ENCODE measurements around the gene HOXB1.

The HOXB1 gene

DNA sequence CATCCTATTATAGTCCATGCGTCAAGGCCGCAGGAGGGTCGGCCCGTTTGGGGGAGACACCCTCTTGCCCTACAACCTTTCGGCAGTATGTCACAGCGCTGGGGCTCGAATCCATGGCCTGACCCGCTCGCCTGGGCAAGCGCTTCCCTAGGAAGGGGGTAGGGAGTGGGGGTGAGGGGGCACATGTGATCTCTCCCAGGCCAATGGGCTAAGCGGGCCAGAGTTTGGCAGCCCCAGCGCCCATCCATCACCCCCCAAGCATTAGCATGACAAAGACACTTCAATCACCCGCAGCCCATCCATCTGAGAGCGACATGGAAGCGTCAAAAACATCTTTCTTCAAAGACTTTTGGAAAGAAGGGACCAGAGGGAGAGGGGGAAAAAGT, at the start of gene HOXB1:
Gene HOXB1 (minus strand): TSS at position 125 of the 386 bp plus-strand sequence. CDS start 107 bp downstream, at position 18.
- no peak for DNase-seq

GRCh38 chr17:48579760-48580554, 49.1 kb upstream of the HOXB1 start:
- DNase-seq: no peak

DNA sequence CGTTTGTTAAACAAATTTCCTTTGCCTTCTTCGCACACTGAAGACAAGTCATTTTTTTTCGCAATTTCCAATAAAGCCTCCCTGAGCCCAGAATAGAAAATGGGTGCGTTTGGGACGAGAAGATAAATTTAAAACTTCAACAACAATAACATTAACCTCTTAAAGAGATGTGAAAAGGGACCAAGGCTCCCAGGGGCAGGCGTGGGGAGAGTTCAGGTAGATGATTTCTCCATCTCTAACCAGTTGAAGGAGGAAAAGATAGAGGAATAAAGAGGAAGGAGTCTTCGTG, 48.6 kb upstream of the HOXB1 start:
- DNase-seq: no peak

DNA sequence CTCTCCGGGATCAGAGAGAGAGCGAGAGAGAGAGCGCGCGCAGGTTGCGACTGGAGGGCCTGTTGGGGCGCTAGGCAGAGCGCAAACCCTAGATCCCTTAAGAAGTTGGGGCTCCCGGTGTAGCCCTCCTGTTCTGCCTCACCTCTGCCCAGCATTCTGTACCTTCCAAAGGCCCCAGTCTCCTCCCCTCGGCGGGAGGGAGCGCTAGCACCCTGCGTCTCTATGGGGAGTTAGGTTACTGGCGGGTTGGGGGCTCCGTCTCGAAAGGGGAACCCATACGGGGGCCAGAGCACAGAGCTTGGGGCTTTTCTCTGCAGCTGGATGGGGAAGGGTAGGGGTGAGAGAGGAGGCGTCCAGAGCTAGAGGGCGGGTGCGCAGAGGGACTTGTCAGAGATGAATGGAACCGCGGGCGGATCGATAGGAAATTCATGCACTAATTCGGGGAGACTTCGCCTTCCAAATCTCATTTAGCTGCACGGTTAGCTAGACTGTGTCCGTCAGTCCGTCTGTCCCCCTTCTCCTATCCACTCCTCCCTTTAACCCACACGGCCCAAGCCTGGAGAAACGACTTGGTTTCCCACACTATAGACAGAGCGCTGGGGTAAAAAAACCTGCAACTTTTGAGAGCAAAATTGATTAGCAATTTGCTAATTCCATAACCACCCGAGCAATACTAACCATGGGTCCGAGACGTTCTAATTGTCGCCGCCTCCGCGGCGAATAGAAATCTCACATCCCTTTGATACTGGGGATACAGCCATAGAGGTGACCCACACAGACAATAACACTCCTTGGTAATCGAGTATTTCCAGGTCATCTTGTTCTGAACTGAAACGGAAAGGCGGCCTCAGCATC, 48.0 kb upstream of the HOXB1 start:
- no peak for DNase-seq

DNA sequence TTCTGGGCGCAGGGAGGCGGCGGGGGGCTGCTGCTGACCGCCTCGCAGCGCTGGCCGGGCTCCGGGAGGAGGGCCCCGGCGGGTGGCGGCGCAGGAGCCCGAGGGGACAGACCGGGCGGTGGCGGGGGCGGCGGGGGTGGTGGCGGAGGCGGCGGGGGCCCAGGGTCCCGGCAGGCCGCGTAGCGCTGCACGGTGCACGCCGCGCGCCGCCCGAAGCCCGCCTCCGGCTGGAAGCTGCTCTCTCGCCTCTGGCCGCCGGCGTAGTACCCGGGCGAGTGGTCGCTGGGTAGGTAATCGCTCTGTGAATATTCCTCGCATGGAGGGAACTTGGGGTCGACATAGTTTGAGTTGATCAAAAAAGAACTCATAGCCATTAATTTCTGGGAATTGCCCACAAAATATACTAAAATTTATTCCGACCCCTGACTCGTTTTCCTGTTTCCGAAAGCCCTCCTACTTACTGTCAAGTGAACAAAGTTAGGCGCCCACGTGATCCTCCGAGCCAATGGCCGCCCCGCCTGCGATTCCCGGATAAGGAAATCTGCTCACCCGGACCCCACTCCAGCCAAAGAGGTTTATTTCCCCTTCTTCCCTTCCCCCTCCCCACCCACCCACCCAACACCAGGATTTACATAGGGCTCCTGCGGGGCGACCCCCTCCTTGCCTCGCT, 47.3 kb upstream of the HOXB1 start, which contains the start of gene HOXB4:
Gene HOXB4 (minus strand): TSS at position 405 of the 670 bp plus-strand sequence. CDS start 31 bp downstream, at position 374.
- peak; percentile 81 for DNase-seq

- DNase-seq: no peak
These were observed 46.6 kb upstream of the HOXB1 start for GRCh38 chr17:48577330-48577945.

- no peak for DNase-seq
These were observed 45.9 kb upstream of the HOXB1 start for GRCh38 chr17:48576479-48577309.

- no peak for DNase-seq
These were observed 45.1 kb upstream of the HOXB1 start for GRCh38 chr17:48575673-48576478.

GRCh38 chr17:48575066-48575582, 44.3 kb upstream of the HOXB1 start:
- DNase-seq: no peak

DNA sequence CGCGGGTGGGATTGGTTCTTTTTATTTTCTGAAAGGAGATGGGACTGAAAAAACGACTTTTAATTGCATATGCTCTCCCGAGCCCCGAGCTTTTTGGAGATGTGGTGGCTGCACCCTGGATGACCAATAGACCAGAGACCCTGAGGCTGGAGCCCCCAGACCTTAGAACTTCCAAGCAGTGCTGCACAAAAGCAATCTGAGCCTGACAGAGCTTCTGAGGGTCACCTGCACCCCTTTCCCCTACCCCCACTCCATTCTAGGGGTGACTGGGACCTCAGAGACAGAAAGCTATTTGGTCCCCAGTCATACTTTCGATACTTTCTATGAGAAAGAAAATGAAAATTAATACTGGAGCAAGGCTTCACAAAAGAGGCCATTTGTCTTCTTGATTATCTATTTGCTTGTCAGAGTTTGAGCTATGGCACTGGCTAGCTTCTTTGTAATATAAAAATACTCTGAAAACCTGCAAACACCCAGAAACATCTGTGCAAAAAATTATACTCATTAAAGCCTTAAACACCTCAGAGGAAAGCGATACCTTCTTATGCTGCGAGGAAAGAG, 43.8 kb upstream of the HOXB1 start:
- DNase-seq: no peak

GRCh38 chr17:48571826-48572417, 41.1 kb upstream of the HOXB1 start:
- no peak for DNase-seq

- DNase-seq: no peak
These were observed 40.4 kb upstream of the HOXB1 start for GRCh38 chr17:48571024-48571818.

DNA sequence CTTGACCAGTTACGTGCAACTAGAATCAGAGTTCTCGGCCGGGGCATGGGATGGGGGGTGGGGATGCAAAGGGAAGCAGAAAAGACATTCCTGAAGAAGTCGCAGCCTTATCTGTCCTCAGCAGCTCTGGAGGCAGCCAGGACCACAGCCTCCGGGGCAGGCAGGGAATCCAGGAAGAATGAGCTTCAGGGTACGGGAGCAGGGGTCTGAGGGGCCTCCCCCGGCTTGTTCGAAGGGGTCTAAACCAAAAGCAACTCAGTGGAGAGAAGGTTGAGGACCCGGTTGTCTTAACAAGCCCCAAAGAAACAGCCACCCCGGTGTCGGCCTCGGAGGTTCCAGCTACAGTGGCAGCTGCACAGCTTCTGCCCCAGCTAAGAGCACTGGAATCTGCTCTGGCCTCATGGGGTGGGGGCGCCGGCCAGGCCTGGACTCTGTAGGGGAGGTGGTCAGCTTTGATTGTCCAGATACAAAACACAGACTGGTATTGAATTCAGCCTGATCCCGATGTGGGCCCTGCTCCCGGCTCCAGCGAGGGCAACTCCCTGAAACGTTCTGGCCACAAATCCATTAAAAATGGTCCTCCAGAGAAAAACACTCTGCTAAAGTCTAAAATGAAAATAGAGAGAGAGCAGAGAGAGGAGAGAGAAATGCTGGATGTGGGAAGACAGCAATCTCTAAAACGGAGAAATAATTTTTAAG, 39.7 kb upstream of the HOXB1 start:
- DNase-seq: no peak

- no peak for DNase-seq
These were observed 39.0 kb upstream of the HOXB1 start for GRCh38 chr17:48569674-48570324.

GRCh38 chr17:48569240-48569582, 38.4 kb upstream of the HOXB1 start:
- no peak for DNase-seq

DNA sequence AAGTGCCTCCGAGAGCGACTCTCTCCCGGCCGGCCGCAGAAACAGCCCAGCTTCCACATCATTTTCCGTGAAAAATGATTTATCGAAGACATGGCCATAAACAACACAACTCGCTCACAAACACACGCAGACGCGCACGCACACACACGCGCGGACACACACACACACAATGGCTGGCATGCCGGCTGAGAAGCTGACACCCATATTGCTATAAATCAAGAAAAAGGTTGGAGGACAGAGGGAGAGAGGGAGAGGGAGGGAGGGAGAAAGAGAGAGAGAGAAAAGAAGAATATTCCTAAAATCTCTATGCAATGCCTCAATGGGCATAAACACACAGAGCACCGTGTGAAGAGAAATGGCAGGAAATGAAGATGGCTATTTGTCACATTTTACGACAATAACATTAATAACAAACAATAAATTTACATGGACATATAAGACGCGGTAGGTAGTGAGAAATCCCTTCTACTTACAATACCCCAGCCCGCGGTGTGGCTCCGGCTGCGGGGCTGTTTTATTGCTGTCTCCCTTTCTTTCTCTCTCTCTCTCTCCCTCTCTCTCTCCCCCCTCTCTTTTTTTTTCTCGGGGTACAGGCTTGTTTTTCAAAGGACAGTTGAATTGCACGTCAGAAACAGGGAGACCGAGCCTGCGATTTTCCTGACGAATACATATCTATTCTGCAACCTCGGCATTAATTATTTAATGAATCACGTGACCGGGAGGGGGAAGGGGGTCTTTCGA, 37.9 kb upstream of the HOXB1 start:
- no peak for DNase-seq

DNA sequence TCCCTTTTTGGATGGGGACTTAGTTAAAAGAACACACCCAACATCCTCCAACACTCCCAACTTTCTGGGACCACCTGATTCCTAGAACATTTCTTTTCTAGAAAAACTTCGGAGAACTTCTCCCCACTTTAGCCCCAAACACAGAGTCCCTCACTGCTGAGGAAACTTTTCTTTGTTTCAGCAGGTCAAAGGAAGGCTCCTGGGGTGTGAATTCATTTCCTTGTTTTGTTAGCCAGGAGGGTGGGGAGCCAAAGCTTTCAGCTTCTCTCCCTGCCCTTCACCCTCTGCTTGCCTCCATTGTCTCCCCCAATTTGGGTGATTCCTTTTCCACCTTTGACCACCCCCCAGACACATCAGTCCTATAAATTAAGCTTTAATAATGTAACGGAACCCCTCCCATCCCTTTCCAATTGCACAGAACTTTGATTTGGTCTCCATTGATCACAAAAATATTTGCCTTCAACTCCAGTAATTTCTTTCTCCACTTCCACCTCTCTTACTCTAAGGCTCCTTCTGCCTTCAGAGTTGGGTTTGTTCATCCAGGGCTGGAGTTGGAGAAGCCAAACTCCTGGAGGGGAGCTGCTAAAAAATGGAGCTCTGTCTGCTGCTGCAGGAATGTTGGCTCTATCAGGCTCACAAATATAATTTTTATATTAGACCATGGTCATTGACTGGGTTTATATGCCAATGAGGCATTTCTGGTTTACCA, 37.0 kb upstream of the HOXB1 start:
- no peak for DNase-seq
